Stimulated activated CD8-positive, alpha-beta memory T cell treated with anti-CD3 and anti-CD28 coated beads, Interleukin-7, amount 100 ng/mL, for 1 hour (primary cell): ENCODE results near the gene KRTAP1-5.
"Not testable (repeated sequence)": the region's sequence is repeated elsewhere in the genome, so short reads cannot be mapped to it uniquely, and the experiment has no call there.

Experiments
- DNase-seq, 2 donors: peaks; one replicate each; pipeline ENCODE4 v3.0.0-alpha.2; 2020; ENCODE audit warnings: low read depth in 2 of 2

KRTAP1-5 gene

GRCh38 chr17:41004397-41004796, 22.6 kb downstream of the KRTAP1-5 start:
- no peak for DNase-seq

- no peak for DNase-seq
These were observed 23.1 kb downstream of the KRTAP1-5 start for GRCh38 chr17:41003926-41004325.

GRCh38 chr17:41002814-41003213, 24.2 kb downstream of the KRTAP1-5 start:
- no peak for DNase-seq

- DNase-seq = no peak
These were observed 25.2 kb downstream of the KRTAP1-5 start for GRCh38 chr17:41001795-41002194.

- DNase-seq = not testable (repeated sequence)
These were observed 27.4 kb downstream of the KRTAP1-5 start, which contains the start of gene KRTAP3-2 for GRCh38 chr17:40999563-40999962. Gene KRTAP3-2, minus strand, starts transcription at chr17:40999906. Its CDS starts 53 bp downstream, at chr17:40999853.

GRCh38 chr17:40997361-40997760, 29.6 kb downstream of the KRTAP1-5 start:
- DNase-seq = no peak

GRCh38 chr17:40996829-40997228, 30.2 kb downstream of the KRTAP1-5 start:
- no peak for DNase-seq

- no peak for DNase-seq
These were observed 31.9 kb downstream of the KRTAP1-5 start for GRCh38 chr17:40995116-40995515.

- no peak for DNase-seq
These were observed 33.2 kb downstream of the KRTAP1-5 start, which contains the start of gene KRTAP3-3 for GRCh38 chr17:40993839-40994238. Gene KRTAP3-3, minus strand, starts transcription at chr17:40994164. Its CDS starts 67 bp downstream, at chr17:40994097.

- DNase-seq = no peak
These were observed 33.9 kb downstream of the KRTAP1-5 start for GRCh38 chr17:40993084-40993483.

- DNase-seq = no peak
These were observed 34.3 kb downstream of the KRTAP1-5 start for GRCh38 chr17:40992666-40993065.

GRCh38 chr17:40986920-40987319, 40.1 kb downstream of the KRTAP1-5 start:
- DNase-seq = no peak

- no peak for DNase-seq
These were observed 42.8 kb downstream of the KRTAP1-5 start, which contains the start of gene KRT40 for GRCh38 chr17:40984226-40984625. Gene KRT40, minus strand, starts transcription at chr17:40984326. Its CDS starts 53 bp downstream, at chr17:40984273.

GRCh38 chr17:40981115-40981514, 45.9 kb downstream of the KRTAP1-5 start:
- DNase-seq = no peak

- no peak for DNase-seq
These were observed 46.4 kb downstream of the KRTAP1-5 start for GRCh38 chr17:40980596-40980995.

GRCh38 chr17:40980117-40980516, 46.9 kb downstream of the KRTAP1-5 start:
- no peak for DNase-seq

- DNase-seq = no peak
These were observed 48.3 kb downstream of the KRTAP1-5 start for GRCh38 chr17:40978575-40979151.
